COLO829 (cell line): ENCODE measurements around the gene SDHD.
A peak's percentile ranks its signal among the peaks of the same experiment; 100 is the strongest.
"Not testable (repeated sequence)": the region's sequence is repeated elsewhere in the genome, so short reads cannot be mapped to it uniquely, and the experiment has no call there.

Source experiments
- DNase-seq: peaks from one replicate; pipeline ENCODE4 v3.0.0; 2012; ENCODE audit warnings: low spot score

The SDHD gene

GRCh38 chr11:112086422-112087191, at the start of gene SDHD, which contains the start of gene TIMM8B:
TSS of gene SDHD (plus strand) at chr11:112086873. CDS start at chr11:112086908, 35 bp downstream.
TSS of gene TIMM8B (minus strand) at chr11:112086756. CDS start at chr11:112086723, 33 bp downstream.
- peak; percentile 99 for DNase-seq

- no peak for DNase-seq
Observed at GRCh38 chr11:112037527-112037926, 49.1 kb upstream of the SDHD start.

GRCh38 chr11:112042161-112042960, 44.3 kb upstream of the SDHD start:
- DNase-seq, result peak; percentile 42

- no peak for DNase-seq
Observed at GRCh38 chr11:112042961-112043304, 43.7 kb upstream of the SDHD start.

GRCh38 chr11:112044961-112045360, 41.7 kb upstream of the SDHD start:
- no peak for DNase-seq

- DNase-seq, result not testable (repeated sequence)
Observed at GRCh38 chr11:112046647-112047046, 40.0 kb upstream of the SDHD start.

GRCh38 chr11:112048256-112048655, 38.4 kb upstream of the SDHD start:
- DNase-seq, result not testable (repeated sequence)

- no peak for DNase-seq
Observed at GRCh38 chr11:112049777-112050176, 36.9 kb upstream of the SDHD start.

GRCh38 chr11:112050721-112051120, 36.0 kb upstream of the SDHD start:
- DNase-seq, result no peak

- no peak for DNase-seq
Observed at GRCh38 chr11:112051768-112052167, 34.9 kb upstream of the SDHD start.

- no peak for DNase-seq
Observed at GRCh38 chr11:112057170-112057569, 29.5 kb upstream of the SDHD start.

- no peak for DNase-seq
Observed at GRCh38 chr11:112058103-112058502, 28.6 kb upstream of the SDHD start.

- DNase-seq, result no peak
Observed at GRCh38 chr11:112062923-112063322, 23.8 kb upstream of the SDHD start.

GRCh38 chr11:112073941-112074811, 12.5 kb upstream of the SDHD start, which contains the start of the genes NKAPD1 and PIH1D2:
TSS of gene NKAPD1 (plus strand) at chr11:112074299. CDS start at chr11:112075575, 1,276 bp downstream.
TSS of gene PIH1D2 (minus strand) at chr11:112074017. CDS start at chr11:112073174, 843 bp downstream.
- DNase-seq, result peak; percentile 92

- no peak for DNase-seq
Observed at GRCh38 chr11:112082729-112083128, 3.9 kb upstream of the SDHD start.

- DNase-seq, result peak; percentile 37
Observed at GRCh38 chr11:112085822-112086421, 751 bp upstream of the SDHD start.

- no peak for DNase-seq
Observed at GRCh38 chr11:112087212-112087611, 539 bp downstream of the SDHD start.

GRCh38 chr11:112095302-112095701, 8.6 kb downstream of the SDHD start:
- DNase-seq, result not testable (repeated sequence)

GRCh38 chr11:112096194-112096593, 9.5 kb downstream of the SDHD start:
- DNase-seq, result no peak

- DNase-seq, result no peak
Observed at GRCh38 chr11:112097734-112098528, 11.3 kb downstream of the SDHD start.

- no peak for DNase-seq
Observed at GRCh38 chr11:112100462-112100861, 13.8 kb downstream of the SDHD start.
